Muscle layer of colon (tissue), 2 donors: ENCODE data around the gene LTO1.
"Not testable (repeated sequence)": the region's sequence is repeated elsewhere in the genome, so short reads cannot be mapped to it uniquely, and the experiment has no call there.

Experiments used
- H3K27ac ChIP-seq: one replicate; pipeline ENCODE4 v1.7.0; 2013; ENCODE audit warnings: low read depth, mild to moderate bottlenecking, low read length, moderate library complexity
- H3K27me3 ChIP-seq, 2 donors: one replicate each; pipeline ENCODE4 v1.7.0; 2013; ENCODE audit warnings: low read length in 2 of 2, mild to moderate bottlenecking in 2 of 2; ENCODE audit not compliant: insufficient read depth in 2 of 2, control insufficient read depth in 1 of 2
- H3K36me3 ChIP-seq: one replicate; pipeline ENCODE4 v1.7.0; 2013; ENCODE audit warnings: mild to moderate bottlenecking, low read length; ENCODE audit not compliant: insufficient read depth
- H3K4me1 ChIP-seq: one replicate; pipeline ENCODE4 v1.7.0; 2013; ENCODE audit warnings: mild to moderate bottlenecking, low read length; ENCODE audit not compliant: insufficient read depth
- H3K4me3 ChIP-seq, 2 donors: one replicate each; pipeline ENCODE4 v1.7.0; 2013; ENCODE audit warnings: low read length in 2 of 2, low read depth in 1 of 2, mild to moderate bottlenecking in 1 of 2, moderate library complexity in 1 of 2
- H3K9ac ChIP-seq: one replicate; pipeline ENCODE4 v1.7.0; 2013; ENCODE audit warnings: low read length
- H3K9me3 ChIP-seq: one replicate; pipeline ENCODE4 v1.7.0; 2013; ENCODE audit warnings: mild to moderate bottlenecking, low read length
- donor health status: abdominal sarcoma.
- donor health status: Adenocarcinoma of cecum.

Gene LTO1

GRCh38 chr11:69635195-69635594 is 40.0 kb downstream of the LTO1 start:
- peaks cover 21% of the 10 kb centered on the region for H3K4me1 ChIP-seq
- H3K27ac ChIP-seq, result no peak overlapping the region
- H3K4me3 ChIP-seq, result no peak overlapping the region
- peaks cover 35 to 69% of the 10 kb centered on the region in 2 donors for H3K27me3 ChIP-seq
- H3K9me3 ChIP-seq, result no peaks in the 10 kb centered on the region
- no peaks in the 10 kb centered on the region for H3K36me3 ChIP-seq
- no peak overlapping the region for H3K9ac ChIP-seq

- Histone ChIP-seq H3K9ac (no peak overlapping the region), H3K4me1 (peaks cover 21% of the 10 kb centered on the region), H3K27ac (no peak overlapping the region), H3K9me3 (no peaks in the 10 kb centered on the region), H3K27me3 (peaks cover 29 to 63% of the 10 kb centered on the region in 2 donors), H3K4me3 (no peak overlapping the region), H3K36me3 (no peaks in the 10 kb centered on the region)
These were observed 40.6 kb downstream of the LTO1 start for GRCh38 chr11:69634590-69634989.

GRCh38 chr11:69634069-69634468 is 41.1 kb downstream of the LTO1 start:
- Histone ChIP-seq H3K36me3 (no peaks in the 10 kb centered on the region), H3K4me1 (peaks cover 21% of the 10 kb centered on the region), H3K9ac (no peak overlapping the region), H3K27ac (no peak overlapping the region), H3K4me3 (no peak overlapping the region), H3K9me3 (no peaks in the 10 kb centered on the region), H3K27me3 (peaks cover 29 to 57% of the 10 kb centered on the region in 2 donors)

- Histone ChIP-seq H3K4me1 (peaks cover 10% of the 10 kb centered on the region), H3K4me3 (no peak overlapping the region), H3K27ac (no peak overlapping the region), H3K27me3 (peaks cover 21 to 46% of the 10 kb centered on the region in 2 donors), H3K9me3 (no peaks in the 10 kb centered on the region), H3K9ac (no peak overlapping the region), H3K36me3 (no peaks in the 10 kb centered on the region)
These were observed 42.3 kb downstream of the LTO1 start for GRCh38 chr11:69632900-69633299.

GRCh38 chr11:69630424-69630823 is 44.7 kb downstream of the LTO1 start:
- Histone ChIP-seq H3K36me3 (no peaks in the 10 kb centered on the region), H3K4me1 (no peaks in the 10 kb centered on the region), H3K27ac (no peak overlapping the region), H3K4me3 (no peak overlapping the region), H3K9me3 (no peaks in the 10 kb centered on the region), H3K9ac (no peak overlapping the region), H3K27me3 (peaks cover 2 to 22% of the 10 kb centered on the region in 2 donors)

- no peaks in the 10 kb centered on the region for H3K36me3 ChIP-seq
- H3K9ac ChIP-seq, result no peak overlapping the region
- no peak overlapping the region for H3K27ac ChIP-seq
- H3K4me3 ChIP-seq, result no peak overlapping the region
- no peaks in the 10 kb centered on the region for H3K4me1 ChIP-seq
- no peaks in the 10 kb centered on the region for H3K9me3 ChIP-seq
- peaks cover 0 to 21% of the 10 kb centered on the region in 2 donors for H3K27me3 ChIP-seq
These were observed 45.1 kb downstream of the LTO1 start for GRCh38 chr11:69630017-69630416.

GRCh38 chr11:69627551-69627950 is 47.6 kb downstream of the LTO1 start:
- no peak overlapping the region for H3K27ac ChIP-seq
- no peaks in the 10 kb centered on the region for H3K4me1 ChIP-seq
- H3K4me3 ChIP-seq, result no peak overlapping the region
- no peaks in the 10 kb centered on the region for H3K27me3 ChIP-seq
- H3K9me3 ChIP-seq, result no peaks in the 10 kb centered on the region
- no peak overlapping the region for H3K9ac ChIP-seq
- no peaks in the 10 kb centered on the region for H3K36me3 ChIP-seq

GRCh38 chr11:69625476-69625875 is 49.7 kb downstream of the LTO1 start:
- Histone ChIP-seq H3K4me3 (no peak overlapping the region), H3K36me3 (no peaks in the 10 kb centered on the region), H3K27me3 (no peaks in the 10 kb centered on the region), H3K9ac (no peak overlapping the region), H3K4me1 (no peaks in the 10 kb centered on the region), H3K27ac (no peak overlapping the region), H3K9me3 (no peaks in the 10 kb centered on the region)

GRCh38 chr11:69624293-69624692 is 50.9 kb downstream of the LTO1 start:
- Histone ChIP-seq H3K9ac (no peak overlapping the region), H3K9me3 (no peaks in the 10 kb centered on the region), H3K27ac (no peak overlapping the region)

GRCh38 chr11:69622097-69622681 is 53.0 kb downstream of the LTO1 start:
- not testable (repeated sequence) for H3K9ac ChIP-seq, H3K36me3 ChIP-seq, H3K9me3 ChIP-seq, H3K27ac ChIP-seq, H3K4me3 ChIP-seq, H3K4me1 ChIP-seq, H3K27me3 ChIP-seq

More at GRCh38 chr11:69624293-69624692, 50.9 kb downstream of the LTO1 start:
- H3K4me3 ChIP-seq, result no peak overlapping the region
- H3K4me1 ChIP-seq, result no peaks in the 10 kb centered on the region
- no peaks in the 10 kb centered on the region for H3K27me3 ChIP-seq
- H3K36me3 ChIP-seq, result no peaks in the 10 kb centered on the region

GRCh38 chr11:69620683-69621290 is 54.4 kb downstream of the LTO1 start:
- no peak overlapping the region for H3K27ac ChIP-seq
- no peak overlapping the region for H3K9ac ChIP-seq
- no peak overlapping the region for H3K4me3 ChIP-seq
- no peaks in the 10 kb centered on the region for H3K36me3 ChIP-seq
- no peaks in the 10 kb centered on the region for H3K4me1 ChIP-seq
- H3K9me3 ChIP-seq, result no peaks in the 10 kb centered on the region
- H3K27me3 ChIP-seq, result no peaks in the 10 kb centered on the region

- Histone ChIP-seq H3K27me3 (no peaks in the 10 kb centered on the region), H3K36me3 (no peaks in the 10 kb centered on the region), H3K4me3 (no peak overlapping the region)
These were observed 56.9 kb downstream of the LTO1 start for GRCh38 chr11:69618237-69618636.

More at GRCh38 chr11:69618237-69618636, 56.9 kb downstream of the LTO1 start:
- H3K4me1 ChIP-seq, result no peaks in the 10 kb centered on the region
- H3K9ac ChIP-seq, result no peak overlapping the region
- H3K27ac ChIP-seq, result no peak overlapping the region
- no peaks in the 10 kb centered on the region for H3K9me3 ChIP-seq
